DOHH2 (cell line): Measurements from ENCODE around the gene SHMT2.

Experiments
- CTCF ChIP-seq: fragments of 200-600 bp; sonication (generic); IDR thresholded peaks from one replicate; pipeline ENCODE4 v1.5.1; 2014; ENCODE audit warnings: antibody characterized with exemption, mild to moderate bottlenecking, low read depth, low read length; ENCODE audit not compliant: poor library complexity, severe bottlenecking
- EZH2phosphoT487 ChIP-seq: fragments of 200-600 bp; sonication (generic); IDR thresholded peaks from 2 replicates; pipeline ENCODE4 v1.6.1; 2017; ENCODE audit warnings: borderline replicate concordance, mild to moderate bottlenecking, antibody characterized with exemption, low read length, moderate library complexity, mixed read lengths

- TF ChIP-seq CTCF (no peak), EZH2phosphoT487 (no peak)
These were observed 25.2 kb downstream of the SHMT2 start for GRCh38 chr12:57254506-57255280.
